NCI-H2171 treated with DMSO at 0.1 percent for 48 hours (cell line): ENCODE results near the gene ENTR1.
A peak's percentile ranks its signal among the peaks of the same experiment; 100 is the strongest.
"Not testable (repeated sequence)": the region's sequence is repeated elsewhere in the genome, so short reads cannot be mapped to it uniquely, and the experiment has no call there.

Experiments
- DNase-seq: peaks from one replicate; lab custom pipeline; 2025; lab: John Stamatoyannopoulos, UW

Gene ENTR1

GRCh38 chr9:136419092-136419420, 8.6 kb upstream of the ENTR1 start:
- DNase-seq = no peak

GRCh38 chr9:136418182-136419091, 8.0 kb upstream of the ENTR1 start:
- no peak for DNase-seq

- no peak for DNase-seq
Measured at GRCh38 chr9:136416914-136417313, 6.5 kb upstream of the ENTR1 start.

GRCh38 chr9:136416427-136416826, 6.0 kb upstream of the ENTR1 start:
- no peak for DNase-seq

GRCh38 chr9:136412962-136413361, 2.5 kb upstream of the ENTR1 start:
- no peak for DNase-seq

- DNase-seq = no peak
Measured at GRCh38 chr9:136411378-136411777, 964 bp upstream of the ENTR1 start.

GRCh38 chr9:136409557-136410455, 608 bp downstream of the ENTR1 start:
- DNase-seq = peak; percentile 22

- no peak for DNase-seq
Measured at GRCh38 chr9:136407911-136408310, 2.5 kb downstream of the ENTR1 start.

- DNase-seq = not testable (repeated sequence)
Measured at GRCh38 chr9:136407061-136407460, 3.4 kb downstream of the ENTR1 start.

GRCh38 chr9:136405904-136406303, 4.5 kb downstream of the ENTR1 start:
- DNase-seq = not testable (repeated sequence)

GRCh38 chr9:136405481-136405880, 4.9 kb downstream of the ENTR1 start:
- no peak for DNase-seq

GRCh38 chr9:136404801-136405136, 5.6 kb downstream of the ENTR1 start:
- no peak for DNase-seq

GRCh38 chr9:136403915-136404800, 6.3 kb downstream of the ENTR1 start:
- DNase-seq = no peak

- no peak for DNase-seq
Measured at GRCh38 chr9:136403538-136403914, 6.9 kb downstream of the ENTR1 start.

- no peak for DNase-seq
Measured at GRCh38 chr9:136402067-136402466, 8.3 kb downstream of the ENTR1 start.

- no peak for DNase-seq
Measured at GRCh38 chr9:136401173-136401922, 9.1 kb downstream of the ENTR1 start.

GRCh38 chr9:136400038-136400834, 10.2 kb downstream of the ENTR1 start, which contains the start of gene SNAPC4:
Gene SNAPC4 (minus strand): TSS chr9:136400170. CDS start chr9:136398428, 1,742 bp downstream.
- peak; percentile 92 for DNase-seq

GRCh38 chr9:136399176-136400037, 11.0 kb downstream of the ENTR1 start:
- no peak for DNase-seq

GRCh38 chr9:136398286-136398685, 12.1 kb downstream of the ENTR1 start:
- no peak for DNase-seq
